GM18873 (cell line): ENCODE data around the gene RASAL3.
A peak's percentile ranks its signal among the peaks of the same experiment; 100 is the strongest.
"Not testable (repeated sequence)": the region's sequence is repeated elsewhere in the genome, so short reads cannot be mapped to it uniquely, and the experiment has no call there.

Source experiments
- ATAC-seq: cut with Tn5 transposase; IDR thresholded peaks from one replicate; pipeline ENCODE4 v1.9.1; 2021; ENCODE audit warnings: mild to moderate bottlenecking, moderate library complexity, moderate number of reproducible peaks; ENCODE audit not compliant: unreplicated experiment, low FRiP score

The RASAL3 gene

GRCh38 chr19:15475169-15475568 lies 10.8 kb upstream of the RASAL3 start:
- no peak for ATAC-seq

GRCh38 chr19:15473821-15474220 lies 9.5 kb upstream of the RASAL3 start:
- not testable (repeated sequence) for ATAC-seq

- no peak for ATAC-seq
These were observed 7.3 kb upstream of the RASAL3 start for GRCh38 chr19:15471639-15472101.

GRCh38 chr19:15469513-15470297 lies 5.4 kb upstream of the RASAL3 start:
- ATAC-seq, result no peak

- no peak for ATAC-seq
These were observed 4.5 kb upstream of the RASAL3 start for GRCh38 chr19:15468675-15469512.

- ATAC-seq, result no peak
These were observed 3.4 kb upstream of the RASAL3 start for GRCh38 chr19:15467734-15468214.

GRCh38 chr19:15466851-15467733 lies 2.7 kb upstream of the RASAL3 start:
- peak; percentile 63 for ATAC-seq

GRCh38 chr19:15463861-15464371 lies 428 bp downstream of the RASAL3 start:
- no peak for ATAC-seq

- no peak for ATAC-seq
These were observed 2.6 kb downstream of the RASAL3 start for GRCh38 chr19:15461694-15462093.

GRCh38 chr19:15457701-15458484 lies 6.5 kb downstream of the RASAL3 start:
- ATAC-seq, result no peak

- ATAC-seq, result no peak
These were observed 7.3 kb downstream of the RASAL3 start for GRCh38 chr19:15456871-15457700.

GRCh38 chr19:15456441-15456840 lies 7.9 kb downstream of the RASAL3 start:
- ATAC-seq, result no peak

GRCh38 chr19:15455996-15456395 lies 8.3 kb downstream of the RASAL3 start:
- no peak for ATAC-seq

- ATAC-seq, result no peak
These were observed 10.2 kb downstream of the RASAL3 start for GRCh38 chr19:15453906-15454860.

GRCh38 chr19:15453091-15453578 lies 11.2 kb downstream of the RASAL3 start:
- ATAC-seq, result no peak

- no peak for ATAC-seq
These were observed 12.0 kb downstream of the RASAL3 start for GRCh38 chr19:15452111-15453047.
